Stimulated activated CD8-positive, alpha-beta memory T cell treated with anti-CD3 and anti-CD28 coated beads, Interleukin-12 subunit alpha, Interleukin-12 subunit beta, amount 100 ng/mL, for 4 hours (primary cell): Measurements from ENCODE around the gene GRM4.

Source experiments
- DNase-seq: peaks from one replicate; pipeline ENCODE4 v3.0.0-alpha.2; 2020; ENCODE audit warnings: low read depth

Gene GRM4

DNA sequence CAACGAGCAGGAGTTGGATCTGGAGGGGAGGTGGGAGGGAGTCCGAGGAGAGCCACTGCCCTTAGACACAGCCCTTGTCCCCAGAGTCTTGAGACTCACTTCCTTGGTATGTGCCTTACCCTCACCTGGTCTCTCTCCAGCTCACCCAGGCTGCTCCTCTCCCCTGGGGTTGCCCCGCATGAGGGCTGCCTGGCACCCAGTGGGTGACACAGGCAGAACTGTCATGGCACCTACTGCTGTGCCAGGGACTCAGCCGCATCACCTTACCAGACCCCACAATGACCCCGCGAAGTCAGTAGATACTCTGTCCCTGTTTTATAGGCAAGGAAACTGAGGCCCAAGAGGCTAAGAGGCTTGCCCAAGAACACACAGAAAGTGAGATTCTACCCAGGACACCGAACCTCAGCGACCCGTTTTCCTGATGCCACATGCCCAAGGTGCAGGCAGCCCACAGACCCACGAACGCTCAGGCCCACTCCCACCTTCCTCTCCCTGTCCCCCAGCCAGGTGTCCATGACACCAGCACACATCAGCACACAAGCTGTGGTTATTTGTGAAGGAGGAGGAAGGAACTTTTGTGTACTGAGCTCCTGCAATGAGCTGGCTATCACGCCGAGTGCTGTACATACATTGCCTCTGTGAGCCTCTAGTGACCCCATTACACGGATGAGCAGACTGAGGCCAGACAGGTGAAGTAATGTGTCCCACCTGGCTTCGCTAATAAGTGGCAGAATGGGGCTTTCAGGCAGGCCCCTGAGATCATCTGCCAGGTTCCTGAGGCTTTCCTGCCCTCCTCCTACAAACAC is 168.1 kb downstream of the GRM4 start:
- DNase-seq = no peak

DNA sequence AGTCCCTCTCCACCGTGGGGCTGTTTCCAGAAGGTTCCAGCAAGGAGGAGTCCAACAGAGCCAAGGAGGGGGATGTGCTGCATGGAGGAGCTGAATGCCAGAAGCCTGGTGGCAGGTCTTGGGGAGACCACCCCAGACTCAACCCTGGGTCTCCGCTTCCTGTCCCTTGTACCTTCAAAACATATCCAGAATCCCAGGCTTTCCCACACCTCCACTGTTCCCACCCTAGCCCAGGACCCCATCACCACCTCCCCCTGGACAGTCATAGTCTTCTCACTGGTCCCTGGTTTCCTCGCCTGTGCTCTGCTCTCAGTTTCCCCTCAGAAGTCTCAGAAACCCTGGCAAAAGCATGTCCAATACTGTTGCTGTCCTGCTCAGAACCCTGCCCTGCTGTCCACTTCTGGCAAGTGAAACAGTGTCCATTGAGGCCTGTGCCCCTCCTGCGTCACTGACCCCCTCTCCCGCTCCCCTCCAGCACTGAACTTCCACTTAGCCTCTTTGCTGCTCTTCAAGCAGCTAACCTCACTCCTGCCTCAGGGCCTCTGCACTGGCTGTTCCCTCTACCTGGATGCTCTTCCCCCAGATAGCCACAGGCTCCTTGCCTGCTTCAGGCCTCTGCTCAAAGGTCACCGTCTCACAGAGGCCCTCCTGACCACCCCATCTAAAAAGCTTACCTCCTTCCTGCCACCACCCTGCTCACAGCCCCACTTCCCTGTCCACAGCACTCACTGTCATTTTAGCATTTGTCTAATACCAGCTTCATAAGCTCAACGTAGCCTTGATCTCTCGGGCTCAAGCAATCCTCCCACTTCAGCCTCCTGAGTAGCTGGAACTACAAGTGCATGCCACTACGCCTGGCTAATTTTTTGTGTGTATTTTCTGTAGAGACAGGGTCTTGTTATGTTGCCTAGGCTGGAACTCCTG is 169.2 kb downstream of the GRM4 start:
- no peak for DNase-seq

DNA sequence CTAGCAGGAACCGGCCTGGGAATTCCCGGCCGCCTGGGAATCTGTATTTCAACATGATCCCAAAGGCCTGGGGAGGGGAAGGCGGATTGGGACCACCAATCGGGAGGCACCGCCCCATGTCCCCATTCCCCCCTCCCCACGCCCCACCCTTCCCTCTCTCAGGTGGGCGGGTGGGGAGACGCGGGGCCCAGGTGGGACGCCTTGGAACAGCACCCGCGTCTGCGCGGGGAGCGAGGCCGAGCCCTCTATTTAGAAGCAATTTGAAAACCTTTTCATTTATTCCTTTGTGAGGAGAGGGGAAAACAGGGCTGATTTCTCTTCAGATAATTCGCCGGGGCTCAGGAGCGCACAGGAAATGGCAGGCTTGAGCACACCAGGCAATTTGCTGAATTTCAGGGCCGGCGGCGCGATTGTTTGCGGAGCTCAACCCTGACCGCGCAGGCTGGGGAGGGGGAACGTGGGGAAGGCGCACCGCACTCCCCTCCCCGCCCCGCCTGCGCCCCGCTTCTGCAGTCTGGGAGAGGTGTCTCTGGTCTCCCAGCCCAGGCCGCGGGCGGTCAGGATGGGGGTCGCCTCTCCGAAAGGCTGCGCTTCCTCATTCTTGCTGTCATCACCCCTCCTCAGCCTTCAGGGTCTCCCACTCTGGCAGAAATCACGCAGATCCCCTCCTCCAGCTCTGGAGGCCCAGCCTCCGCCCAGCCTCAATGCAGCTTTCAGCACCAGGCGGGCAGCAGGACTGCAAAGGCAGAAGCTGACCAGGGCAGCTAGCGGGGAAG is 170.0 kb downstream of the GRM4 start:
- no peak for DNase-seq

GRCh38 chr6:33974471-33974870 is 171.4 kb downstream of the GRM4 start:
- no peak for DNase-seq

- no peak for DNase-seq
These were observed 171.9 kb downstream of the GRM4 start for GRCh38 chr6:33974030-33974429.

DNA sequence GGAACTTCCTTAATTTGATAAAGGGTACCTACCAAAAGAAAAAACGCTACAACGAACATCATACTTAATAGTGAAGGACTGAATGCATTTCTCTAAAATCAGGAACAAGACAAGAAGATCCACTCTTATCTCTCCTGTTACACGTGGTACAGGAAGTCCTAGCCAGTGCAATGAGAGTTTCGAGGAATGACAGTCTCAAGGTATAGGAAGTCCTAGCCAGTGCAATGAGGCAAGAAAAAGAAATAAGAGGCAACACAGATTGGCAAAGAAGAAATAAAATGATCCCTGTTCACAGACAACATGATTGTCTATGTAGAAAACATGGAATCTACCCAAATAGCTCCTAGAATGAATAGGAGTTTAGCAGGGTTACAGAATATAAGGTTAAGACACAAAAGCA is 174.3 kb downstream of the GRM4 start:
- no peak for DNase-seq
